Measurements from ENCODE around the gene TMEM121.
"Not testable (repeated sequence)": the region's sequence is repeated elsewhere in the genome, so short reads cannot be mapped to it uniquely, and the experiment has no call there.

Gene TMEM121

DNA sequence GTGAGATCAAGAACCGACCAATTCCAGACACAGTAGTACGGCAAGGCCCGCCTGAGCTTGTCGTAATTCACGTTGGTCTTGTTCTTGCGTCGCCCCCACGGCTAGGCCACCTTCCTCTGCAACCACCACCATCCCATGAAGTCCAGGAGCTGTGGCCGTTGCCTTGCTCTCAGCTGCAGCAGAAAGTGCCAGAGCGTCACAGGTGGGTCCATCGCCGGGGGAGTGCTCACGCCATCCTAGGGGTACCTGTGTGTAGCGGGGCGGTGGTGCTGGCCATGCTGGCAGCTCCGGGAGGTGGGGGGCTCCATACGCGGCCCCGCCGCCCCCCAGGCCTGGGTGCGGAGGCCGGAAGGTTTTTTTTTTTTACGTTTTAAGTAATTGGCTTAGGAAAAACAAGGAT, 23.1 kb downstream of the TMEM121 start:
- no peak for DNase-seq
- no peaks in the 10 kb centered on the region for H3K4me1 ChIP-seq
- no peaks in the 10 kb centered on the region; the same call in 1 of the 2 replicates for H3K9me3 ChIP-seq
- no peak overlapping the region for H3K4me3 ChIP-seq (ENCODE audit: low read depth, low read length)
- H3K36me3 ChIP-seq: no peaks in the 10 kb centered on the region
- no peak for TF ChIP-seq CTCF (IDR thresholded peaks at IDR 0.05; ENCODE audit: low read depth, low read length)
- H3K27me3 ChIP-seq: peaks cover 35% of the 10 kb centered on the region

GRCh38 chr14:105554022-105554421, 27.6 kb downstream of the TMEM121 start:
- Histone ChIP-seq H3K4me3 (ENCODE audit: low read depth, low read length) (no peak overlapping the region), H3K4me1 (no peaks in the 10 kb centered on the region), H3K36me3 (no peaks in the 10 kb centered on the region), H3K27me3 (peaks cover 49% of the 10 kb centered on the region), H3K9me3 (no peaks in the 10 kb centered on the region; the same call in 1 of the 2 replicates)
- no peak for TF ChIP-seq CTCF (IDR thresholded peaks at IDR 0.05; ENCODE audit: low read depth, low read length)
- DNase-seq: no peak

DNA sequence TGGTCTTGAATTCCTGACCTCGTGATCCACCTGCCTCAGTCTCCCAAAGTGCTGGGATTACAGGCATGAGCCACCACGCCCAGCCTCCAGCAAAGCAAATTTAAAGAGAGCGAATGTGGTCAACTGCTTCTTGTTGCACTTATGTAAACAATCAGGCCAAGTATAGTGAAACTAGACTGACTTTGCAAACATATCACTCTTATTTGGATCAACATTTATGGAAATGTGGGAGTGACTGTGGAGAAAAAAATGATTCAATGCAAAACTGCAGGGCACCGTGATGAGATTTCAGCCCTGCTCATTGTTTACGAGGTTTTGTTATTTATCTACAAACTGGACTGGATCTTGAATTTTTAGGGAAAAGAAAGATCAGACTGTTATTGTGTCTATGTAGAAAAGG, 28.1 kb downstream of the TMEM121 start:
- Histone ChIP-seq H3K27me3 (peaks cover 49% of the 10 kb centered on the region), H3K4me1 (no peaks in the 10 kb centered on the region), H3K9me3 (no peaks in the 10 kb centered on the region), H3K36me3 (no peaks in the 10 kb centered on the region), H3K4me3 (ENCODE audit: low read depth, low read length) (no peak overlapping the region)
- no peak for DNase-seq
- TF ChIP-seq CTCF (IDR thresholded peaks at IDR 0.05; ENCODE audit: low read depth, low read length): no peak

DNA sequence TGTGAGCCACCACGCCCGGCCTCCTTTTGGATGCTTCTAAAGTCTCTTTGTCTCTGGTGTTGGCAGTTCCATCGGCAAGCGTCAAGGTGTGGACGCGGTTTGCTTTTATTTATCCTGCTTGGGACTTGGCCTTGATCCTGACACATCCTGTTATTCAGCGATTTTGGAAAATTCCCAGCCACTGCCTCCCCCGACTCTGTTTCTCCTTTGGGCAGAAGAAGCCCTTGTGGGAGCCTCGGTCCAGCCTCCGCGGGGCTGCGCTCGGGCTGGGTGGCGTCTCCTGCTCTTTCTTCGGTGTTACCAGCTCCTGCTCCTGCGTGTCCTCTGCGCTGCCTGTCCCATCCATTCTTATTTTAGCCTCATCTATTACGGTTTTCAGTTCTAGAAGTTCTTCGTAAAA, 31.3 kb downstream of the TMEM121 start:
- DNase-seq, H3K9me3 ChIP-seq: not testable (repeated sequence)
- H3K27me3 ChIP-seq: peaks cover 28% of the 10 kb centered on the region

GRCh38 chr14:105558449-105559154, 32.2 kb downstream of the TMEM121 start:
- H3K9me3 ChIP-seq; H3K4me1 ChIP-seq; H3K4me3 ChIP-seq (ENCODE audit: low read depth, low read length); DNase-seq; H3K36me3 ChIP-seq: not testable (repeated sequence)
- H3K27me3 ChIP-seq: peaks cover 22% of the 10 kb centered on the region
- peak; percentile 28 for TF ChIP-seq CTCF (IDR thresholded peaks at IDR 0.05; ENCODE audit: low read depth, low read length)

More for the DNA sequence above, 31.3 kb downstream of the TMEM121 start:
- H3K4me1 ChIP-seq; H3K4me3 ChIP-seq (ENCODE audit: low read depth, low read length); H3K36me3 ChIP-seq: not testable (repeated sequence)

DNA sequence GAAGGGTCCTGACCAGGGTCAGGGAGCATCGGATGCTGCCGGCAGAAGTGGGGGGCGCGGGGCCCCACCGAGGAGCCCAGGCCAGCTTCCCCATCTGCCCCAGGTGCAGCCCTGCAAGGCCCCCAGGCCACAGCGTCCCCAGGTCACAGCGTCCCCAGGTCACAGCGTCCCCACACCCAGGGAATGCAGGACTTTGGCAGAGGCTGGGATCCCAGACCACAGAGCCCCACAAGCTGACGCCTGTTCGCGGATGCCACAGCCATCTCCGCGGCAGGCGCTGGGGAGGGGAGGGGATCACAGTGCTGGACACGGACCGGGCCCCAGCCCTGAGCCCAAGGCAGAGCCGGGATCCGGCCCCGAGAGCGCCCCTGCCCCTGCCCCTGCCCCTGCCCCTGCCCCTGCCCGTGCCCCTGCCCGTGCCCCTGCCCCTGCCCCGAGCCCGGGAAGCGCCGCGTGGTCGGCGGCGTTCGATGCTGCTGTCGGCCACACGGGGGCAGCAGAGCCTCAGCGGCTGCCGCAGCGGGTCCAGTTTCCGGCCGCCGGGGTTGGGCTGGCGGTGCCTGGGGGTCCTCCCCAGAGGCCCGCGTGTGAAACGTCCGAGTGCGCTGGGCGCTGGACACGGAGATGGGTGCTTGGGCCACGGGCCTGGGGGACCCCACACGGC, 33.1 kb downstream of the TMEM121 start:
- H3K27me3 ChIP-seq: peaks cover 14% of the 10 kb centered on the region
- not testable (repeated sequence) for H3K36me3 ChIP-seq; H3K4me1 ChIP-seq; DNase-seq; H3K4me3 ChIP-seq (ENCODE audit: low read depth, low read length); H3K9me3 ChIP-seq

DNA sequence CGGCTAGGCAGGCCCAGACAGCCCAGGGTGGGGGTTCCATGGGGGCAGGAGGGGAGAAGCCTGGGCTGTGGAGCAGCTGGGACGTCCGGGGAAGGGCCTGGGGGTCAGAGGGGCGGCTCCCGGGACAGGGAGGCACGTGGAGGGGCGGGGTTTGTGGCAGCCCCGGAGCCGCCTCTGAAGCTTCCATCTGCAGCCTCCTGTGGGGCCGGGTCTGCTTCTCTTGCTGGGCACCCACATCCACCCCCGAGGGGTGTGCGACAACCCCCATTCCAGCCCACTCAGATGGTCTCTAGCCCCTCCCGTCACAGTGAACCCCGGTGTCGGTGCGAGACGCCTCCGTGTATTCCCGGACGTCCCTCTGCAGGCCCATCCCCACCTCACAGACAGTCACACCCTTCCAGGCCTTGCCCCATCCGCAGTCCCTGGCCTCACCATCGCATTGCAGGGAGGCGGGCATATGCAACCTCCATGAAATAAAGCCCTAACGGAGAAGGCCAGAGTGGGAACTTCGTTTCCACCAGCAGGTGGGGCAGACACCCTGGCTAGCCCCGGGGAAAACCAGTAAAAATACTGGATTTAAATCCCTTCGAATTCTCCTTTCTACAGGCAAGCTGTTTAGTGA, 33.8 kb downstream of the TMEM121 start:
- H3K9me3 ChIP-seq: not testable (repeated sequence)

GRCh38 chr14:105561345-105561744, 35.0 kb downstream of the TMEM121 start:
- H3K4me1 ChIP-seq; DNase-seq; H3K4me3 ChIP-seq (ENCODE audit: low read depth, low read length); H3K27me3 ChIP-seq; H3K36me3 ChIP-seq; H3K9me3 ChIP-seq: not testable (repeated sequence)

More for the DNA sequence above, 33.8 kb downstream of the TMEM121 start:
- DNase-seq; H3K36me3 ChIP-seq; H3K4me1 ChIP-seq; H3K4me3 ChIP-seq (ENCODE audit: low read depth, low read length): not testable (repeated sequence)
- H3K27me3 ChIP-seq: peaks cover 10% of the 10 kb centered on the region
- 0 out of 2 replicates have a peak, but pooled peaks have one; percentile 5 for TF ChIP-seq CTCF (IDR thresholded peaks at IDR 0.05; ENCODE audit: low read depth, low read length)
